Measurements from ENCODE around the gene RTL1.

DNA sequence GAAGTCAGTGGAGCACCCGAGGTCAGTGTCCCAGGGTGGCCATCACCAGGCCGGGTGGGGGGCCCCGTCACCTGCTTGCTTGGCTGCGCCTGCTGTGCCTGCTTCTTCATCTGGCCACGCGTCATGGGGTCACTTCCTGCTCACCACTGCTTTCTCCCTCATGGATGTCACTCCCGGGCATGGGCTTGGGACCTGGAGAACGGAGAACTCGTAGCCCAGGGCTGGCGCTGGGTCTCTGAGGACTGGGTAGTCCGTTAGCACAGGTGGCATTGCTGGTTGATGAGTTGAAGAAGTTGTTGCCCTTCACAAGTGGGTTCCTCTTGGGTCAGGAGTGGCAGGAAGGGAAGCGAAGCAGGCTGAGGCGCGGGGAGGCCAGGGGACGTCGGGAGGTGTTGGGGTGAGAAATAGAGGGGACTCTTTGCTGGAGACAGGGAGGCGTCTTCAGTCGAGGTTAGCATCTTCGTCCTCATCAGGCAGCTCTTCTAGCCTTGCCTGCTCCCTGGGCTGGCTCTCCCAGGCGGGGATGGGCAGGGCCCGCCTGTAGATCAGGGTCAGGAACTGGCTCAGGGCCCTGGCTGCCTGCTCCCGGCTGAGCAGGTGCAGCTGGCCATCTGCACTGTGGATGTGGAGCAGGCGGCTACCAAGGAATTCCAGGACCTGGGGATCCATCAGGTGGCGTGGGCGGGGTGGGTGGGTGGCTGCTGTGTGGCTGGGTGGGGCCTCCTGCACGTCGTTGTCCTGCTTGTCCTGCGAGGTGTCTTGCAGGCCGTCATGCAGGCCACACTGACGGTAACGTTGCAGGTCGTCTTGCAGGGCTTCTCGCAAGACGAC is 23.0 kb downstream of the RTL1 start:
- TF ChIP-seq POLR2A (IDR thresholded peaks at IDR 0.05; ENCODE audit: low read length) (no peak), GATA1 (IDR thresholded peaks at IDR 0.05; ENCODE audit: low read depth, low read length) (no peak)

Measured in erythroblast (primary cell).